GM18508 (cell line): ENCODE measurements around the gene FRMD6.
"Not testable (repeated sequence)": the region's sequence is repeated elsewhere in the genome, so short reads cannot be mapped to it uniquely, and the experiment has no call there.

ENCODE experiments used
- ATAC-seq: cut with Tn5 transposase; IDR thresholded peaks from one replicate; pipeline ENCODE4 v1.9.1; 2021; ENCODE audit warnings: moderate number of reproducible peaks; ENCODE audit not compliant: insufficient read depth, unreplicated experiment

FRMD6 gene

GRCh38 chr14:51765726-51766125 lies 114.0 kb downstream of the FRMD6 start:
- ATAC-seq = not testable (repeated sequence)

- not testable (repeated sequence) for ATAC-seq
Observed at GRCh38 chr14:51766586-51766985, 114.9 kb downstream of the FRMD6 start.

GRCh38 chr14:51769261-51769660 lies 117.6 kb downstream of the FRMD6 start:
- not testable (repeated sequence) for ATAC-seq

GRCh38 chr14:51774209-51774608 lies 122.5 kb downstream of the FRMD6 start:
- ATAC-seq = no peak

GRCh38 chr14:51776102-51776894 lies 124.6 kb downstream of the FRMD6 start:
- no peak for ATAC-seq

GRCh38 chr14:51780006-51780692 lies 128.4 kb downstream of the FRMD6 start:
- no peak for ATAC-seq
